ENCODE results near the gene ARF6. TPM values are rescaled to one million over a fixed set of nuclear protein-coding genes. Genes with fewer than 3 reads are reported as not detected.
"Not testable (repeated sequence)": the region's sequence is repeated elsewhere in the genome, so short reads cannot be mapped to it uniquely, and the experiment has no call there.

The ARF6 gene
- total RNA-seq, 1 donor from 2014 or later, result 55.3 TPM

DNA sequence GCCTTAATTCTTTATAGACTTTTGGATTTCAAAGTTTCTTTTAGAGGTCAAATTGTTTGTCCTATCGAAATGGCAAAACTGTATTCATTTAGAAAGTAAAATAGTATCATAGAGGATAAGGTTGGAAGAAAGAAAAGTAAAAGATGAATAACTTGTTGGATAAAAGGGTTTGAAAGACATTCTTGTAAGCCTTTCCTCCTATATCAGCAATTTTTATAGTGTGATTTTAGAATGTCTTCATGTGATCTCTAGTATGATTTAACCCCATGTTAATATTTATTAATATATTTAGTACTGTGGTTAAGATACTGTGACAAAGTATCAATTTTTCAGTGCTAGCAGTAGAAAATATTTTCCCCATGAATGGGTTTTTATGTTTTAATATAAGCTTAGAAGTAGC lies 4.5 kb downstream of the ARF6 start:
- H3K4me1 Mint-ChIP-seq (ENCODE audit: unreplicated experiment), result peaks cover 29% of the 10 kb centered on the region

DNA sequence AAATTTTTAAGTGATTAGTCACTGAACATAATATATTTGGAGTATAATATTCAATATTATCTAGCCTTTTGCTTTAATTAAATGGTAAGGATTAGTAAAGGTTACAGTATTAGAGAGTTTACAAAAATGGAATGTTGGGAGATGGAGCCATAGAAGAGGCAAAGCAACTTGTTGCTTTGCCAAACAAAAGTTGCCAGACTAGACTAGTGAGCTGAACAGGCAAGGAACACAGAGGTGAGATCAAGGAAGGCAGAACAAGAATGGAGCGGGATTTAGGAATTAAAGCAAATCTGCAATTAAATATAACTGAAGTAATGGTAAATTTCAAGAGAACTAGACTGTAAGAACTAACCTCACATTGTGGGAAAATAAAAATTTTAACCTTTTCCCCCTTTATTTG lies 5.1 kb downstream of the ARF6 start:
- H3K27me3 Mint-ChIP-seq (ENCODE audit: unreplicated experiment), result peaks cover 8% of the 10 kb centered on the region
- no peak for DNase-seq (ENCODE audit: low spot score)
- H3K4me3 Mint-ChIP-seq (ENCODE audit: unreplicated experiment), result no peak overlapping the region
- no peaks in the 10 kb centered on the region for H3K9me3 Mint-ChIP-seq (ENCODE audit: unreplicated experiment)
- H3K36me3 Mint-ChIP-seq (ENCODE audit: low read depth, unreplicated experiment), result peaks cover 21% of the 10 kb centered on the region
- no peak for TF ChIP-seq CTCF (IDR thresholded peaks at IDR 0.05; ENCODE audit: unreplicated experiment)
- no peak overlapping the region for H3K27ac Mint-ChIP-seq (ENCODE audit: unreplicated experiment)
- peaks cover 28% of the 10 kb centered on the region for H3K4me1 Mint-ChIP-seq (ENCODE audit: unreplicated experiment)

More for the DNA sequence above, 4.5 kb downstream of the ARF6 start:
- Mint-ChIP-seq H3K36me3 (ENCODE audit: low read depth, unreplicated experiment) (peaks cover 22% of the 10 kb centered on the region), H3K27ac (ENCODE audit: unreplicated experiment) (no peak overlapping the region), H3K9me3 (ENCODE audit: unreplicated experiment) (peaks cover under 1% of the 10 kb centered on the region), H3K4me3 (ENCODE audit: unreplicated experiment) (no peak overlapping the region), H3K27me3 (ENCODE audit: unreplicated experiment) (peaks cover 8% of the 10 kb centered on the region)
- DNase-seq (ENCODE audit: low spot score), result no peak
- no peak for TF ChIP-seq CTCF (IDR thresholded peaks at IDR 0.05; ENCODE audit: unreplicated experiment)

DNA sequence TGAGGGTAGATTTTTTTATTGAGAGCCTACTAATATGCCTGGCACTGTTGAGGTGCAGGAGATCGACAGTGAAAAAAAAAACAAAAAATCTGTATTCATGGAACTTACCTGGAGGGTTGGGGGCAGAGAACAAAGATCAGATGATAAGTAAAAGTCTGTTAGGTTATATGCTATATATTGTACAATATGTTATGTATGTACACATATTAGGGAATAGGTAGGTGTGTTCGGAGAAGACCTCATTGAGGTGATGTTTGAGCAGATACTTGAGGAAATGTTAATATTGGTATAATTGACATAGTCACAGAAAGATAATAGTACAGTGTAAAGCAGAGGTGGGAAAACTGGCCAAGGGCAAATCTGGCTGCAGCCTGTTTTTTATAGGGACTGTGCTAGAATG lies 5.6 kb downstream of the ARF6 start:
- no peak for TF ChIP-seq CTCF (IDR thresholded peaks at IDR 0.05; ENCODE audit: unreplicated experiment)
- H3K9me3 Mint-ChIP-seq (ENCODE audit: unreplicated experiment), result no peaks in the 10 kb centered on the region
- H3K27me3 Mint-ChIP-seq (ENCODE audit: unreplicated experiment), result peaks cover 8% of the 10 kb centered on the region
- DNase-seq (ENCODE audit: low spot score), result no peak
- H3K4me3 Mint-ChIP-seq (ENCODE audit: unreplicated experiment), result no peak overlapping the region
- no peak overlapping the region for H3K27ac Mint-ChIP-seq (ENCODE audit: unreplicated experiment)
- peaks cover 21% of the 10 kb centered on the region for H3K36me3 Mint-ChIP-seq (ENCODE audit: low read depth, unreplicated experiment)
- peaks cover 28% of the 10 kb centered on the region for H3K4me1 Mint-ChIP-seq (ENCODE audit: unreplicated experiment)

- Mint-ChIP-seq H3K4me1 (ENCODE audit: unreplicated experiment) (peaks cover 11% of the 10 kb centered on the region), H3K36me3 (ENCODE audit: low read depth, unreplicated experiment) (no peaks in the 10 kb centered on the region), H3K4me3 (ENCODE audit: unreplicated experiment) (no peak overlapping the region), H3K27me3 (ENCODE audit: unreplicated experiment) (peaks cover 5% of the 10 kb centered on the region), H3K9me3 (ENCODE audit: unreplicated experiment) (no peaks in the 10 kb centered on the region), H3K27ac (ENCODE audit: unreplicated experiment) (no peak overlapping the region)
- no peak for DNase-seq (ENCODE audit: low spot score)
- TF ChIP-seq CTCF (IDR thresholded peaks at IDR 0.05; ENCODE audit: unreplicated experiment), result no peak
These were observed 8.1 kb downstream of the ARF6 start for GRCh38 chr14:49900973-49901372.

DNA sequence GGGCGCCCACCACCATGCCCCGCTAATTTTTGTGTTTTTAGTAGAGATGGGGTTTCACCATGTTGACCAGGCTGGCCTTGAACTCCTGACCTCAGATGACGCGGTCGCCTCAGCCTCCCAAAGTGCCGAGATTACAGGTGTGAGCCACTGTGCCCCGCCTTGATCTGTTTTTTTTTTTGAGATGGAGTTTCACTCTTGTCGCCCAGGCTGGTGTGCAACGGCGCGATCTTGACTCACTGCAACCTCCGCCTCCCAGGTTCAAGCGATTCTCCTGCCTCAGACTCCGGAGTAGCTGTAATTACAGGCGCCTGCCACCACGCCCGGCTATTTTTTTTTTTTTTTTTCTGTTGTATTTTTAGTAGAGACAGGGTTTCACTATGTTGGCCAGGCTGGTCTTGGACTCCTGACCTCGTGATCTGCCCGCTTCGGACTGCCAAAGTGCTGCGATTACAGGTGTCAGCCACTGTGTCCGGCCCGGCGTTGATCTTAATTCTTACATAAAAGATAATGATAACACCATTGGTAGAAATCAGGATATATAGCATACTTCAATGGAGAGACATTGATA lies 9.9 kb downstream of the ARF6 start:
- H3K9me3 Mint-ChIP-seq (ENCODE audit: unreplicated experiment); H3K4me1 Mint-ChIP-seq (ENCODE audit: unreplicated experiment); H3K27me3 Mint-ChIP-seq (ENCODE audit: unreplicated experiment); H3K4me3 Mint-ChIP-seq (ENCODE audit: unreplicated experiment); H3K36me3 Mint-ChIP-seq (ENCODE audit: low read depth, unreplicated experiment); H3K27ac Mint-ChIP-seq (ENCODE audit: unreplicated experiment); DNase-seq (ENCODE audit: low spot score): not testable (repeated sequence)

Data from endothelial cell (in vitro differentiated cells).